ENCODE data around the gene SMAGP. TPM values are rescaled to one million over a fixed set of nuclear protein-coding genes. Genes with fewer than 3 reads are reported as not detected.
A peak's percentile ranks its signal among the peaks of the same experiment; 100 is the strongest.
"Not testable (repeated sequence)": the region's sequence is repeated elsewhere in the genome, so short reads cannot be mapped to it uniquely, and the experiment has no call there.

Gene SMAGP
- total and polyA plus RNA-seq, 10 donors = 8.2 to 18.1 (median 11.6) TPM

GRCh38 chr12:51311389-51311788 lies 41.2 kb upstream of the SMAGP start:
- intact Hi-C loops (cut with DNase I; ENCODE audit: low total_unique reads) = no loop called here
- H3K4me1 ChIP-seq = peaks cover 0 to 70% (median 4%) of the 10 kb centered on the region in 6 donors
- no peak for TF ChIP-seq CTCF (IDR thresholded peaks at IDR 0.05 in 8 of 11, conservative IDR thresholded peaks at IDR 0.05 in 3 of 11)
- no peak for TF ChIP-seq POLR2AphosphoS5 (IDR thresholded peaks at IDR 0.05)
- no peak for TF ChIP-seq POLR2A (IDR thresholded peaks at IDR 0.05)

GRCh38 chr12:51307655-51308593 lies 37.7 kb upstream of the SMAGP start:
- Histone ChIP-seq H3K27ac (peak overlapping the region in 2 of 8 donors; percentile 20 to 27), H3K4me3 (no peak overlapping the region), H3K36me3 (peaks cover 0 to 94% (median 18%) of the 10 kb centered on the region in 6 donors), H3K27me3 (replicated peaks in 1 of 7) (no peaks in the 10 kb centered on the region), H3K9me3 (no peaks in the 10 kb centered on the region), H3K4me1 (peaks cover 0 to 63% (median 5%) of the 10 kb centered on the region in 6 donors)
- WGBS, 5 donors = 75 to 86% (median 82%) methylated on average over 6 of the region's 6 CpGs
- TF ChIP-seq POLR2AphosphoS5 (IDR thresholded peaks at IDR 0.05) (no peak), POLR2A (IDR thresholded peaks at IDR 0.05) (no peak), CTCF (IDR thresholded peaks at IDR 0.05 in 8 of 11, conservative IDR thresholded peaks at IDR 0.05 in 3 of 11) (no peak)
- no peak for DNase-seq
- intact Hi-C loops (cut with DNase I; ENCODE audit: low total_unique reads) = no loop called here

More at GRCh38 chr12:51311389-51311788, 41.2 kb upstream of the SMAGP start:
- DNase-seq = no peak
- no peaks in the 10 kb centered on the region for H3K9me3 ChIP-seq
- WGBS, 5 donors = 90 to 100% (median 97%) methylated on average over 1 of the region's 1 CpG
- no peak overlapping the region for H3K27ac ChIP-seq
- no peak overlapping the region for H3K4me3 ChIP-seq
- no peaks in the 10 kb centered on the region for H3K27me3 ChIP-seq (replicated peaks in 1 of 7)
- peaks cover 0 to 94% (median 12%) of the 10 kb centered on the region in 6 donors for H3K36me3 ChIP-seq

- H3K36me3 ChIP-seq = peaks cover 0 to 94% (median 27%) of the 10 kb centered on the region in 6 donors
Observed at GRCh38 chr12:51306507-51306906, 36.3 kb upstream of the SMAGP start.

GRCh38 chr12:51300768-51301167 lies 30.6 kb upstream of the SMAGP start:
- WGBS, 5 donors = 88 to 94% (median 92%) methylated on average over 10 of the region's 10 CpGs
- peaks cover 0 to 97% (median 64%) of the 10 kb centered on the region in 6 donors for H3K36me3 ChIP-seq

More at GRCh38 chr12:51306507-51306906, 36.3 kb upstream of the SMAGP start:
- no peaks in the 10 kb centered on the region for H3K9me3 ChIP-seq
- no peak for TF ChIP-seq POLR2A (IDR thresholded peaks at IDR 0.05)
- TF ChIP-seq CTCF (IDR thresholded peaks at IDR 0.05 in 8 of 11, conservative IDR thresholded peaks at IDR 0.05 in 3 of 11) = no peak
- no peak for TF ChIP-seq POLR2AphosphoS5 (IDR thresholded peaks at IDR 0.05)
- H3K27ac ChIP-seq = peak overlapping the region in 2 of 8 donors; percentile 34 to 42
- DNase-seq = no peak
- peaks cover 0 to 49% (median 5%) of the 10 kb centered on the region in 6 donors for H3K4me1 ChIP-seq
- H3K4me3 ChIP-seq = no peak overlapping the region
- no peaks in the 10 kb centered on the region for H3K27me3 ChIP-seq (replicated peaks in 1 of 7)
- intact Hi-C loops (cut with DNase I; ENCODE audit: low total_unique reads) = no loop called here
- WGBS, 5 donors = 59 to 82% (median 68%) methylated on average over 5 of the region's 5 CpGs

More at GRCh38 chr12:51300768-51301167, 30.6 kb upstream of the SMAGP start:
- intact Hi-C loops (cut with DNase I; ENCODE audit: low total_unique reads); H3K27ac ChIP-seq; H3K9me3 ChIP-seq; H3K27me3 ChIP-seq (replicated peaks in 1 of 7); H3K4me1 ChIP-seq; DNase-seq; H3K4me3 ChIP-seq: not testable (repeated sequence)

Data from spleen (tissue), 11 donors.